Effector CD8-positive, alpha-beta T cell (primary cell): ENCODE results near the gene CEACAM7.

Experiments
- DNase-seq: peaks from one replicate; lab custom pipeline; 2025; lab: John Stamatoyannopoulos, UW

The CEACAM7 gene

DNA sequence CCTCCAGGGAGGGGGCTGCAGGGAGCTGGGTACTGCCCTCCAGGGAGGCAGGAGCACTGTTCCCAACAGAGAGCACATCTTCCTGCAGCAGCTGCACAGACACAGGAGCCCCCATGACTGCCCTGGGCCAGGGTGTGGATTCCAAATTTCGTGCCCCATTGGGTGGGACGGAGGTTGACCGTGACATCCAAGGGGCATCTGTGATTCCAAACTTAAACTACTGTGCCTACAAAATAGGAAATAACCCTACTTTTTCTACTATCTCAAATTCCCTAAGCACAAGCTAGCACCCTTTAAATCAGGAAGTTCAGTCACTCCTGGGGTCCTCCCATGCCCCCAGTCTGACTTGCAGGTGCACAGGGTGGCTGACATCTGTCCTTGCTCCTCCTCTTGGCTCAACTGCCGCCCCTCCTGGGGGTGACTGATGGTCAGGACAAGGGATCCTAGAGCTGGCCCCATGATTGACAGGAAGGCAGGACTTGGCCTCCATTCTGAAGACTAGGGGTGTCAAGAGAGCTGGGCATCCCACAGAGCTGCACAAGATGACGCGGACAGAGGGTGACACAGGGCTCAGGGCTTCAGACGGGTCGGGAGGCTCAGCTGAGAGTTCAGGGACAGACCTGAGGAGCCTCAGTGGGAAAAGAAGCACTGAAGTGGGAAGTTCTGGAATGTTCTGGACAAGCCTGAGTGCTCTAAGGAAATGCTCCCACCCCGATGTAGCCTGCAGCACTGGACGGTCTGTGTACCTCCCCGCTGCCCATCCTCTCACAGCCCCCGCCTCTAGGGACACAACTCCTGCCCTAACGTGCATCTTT, 12.5 kb upstream of the CEACAM7 start:
- no peak for DNase-seq

DNA sequence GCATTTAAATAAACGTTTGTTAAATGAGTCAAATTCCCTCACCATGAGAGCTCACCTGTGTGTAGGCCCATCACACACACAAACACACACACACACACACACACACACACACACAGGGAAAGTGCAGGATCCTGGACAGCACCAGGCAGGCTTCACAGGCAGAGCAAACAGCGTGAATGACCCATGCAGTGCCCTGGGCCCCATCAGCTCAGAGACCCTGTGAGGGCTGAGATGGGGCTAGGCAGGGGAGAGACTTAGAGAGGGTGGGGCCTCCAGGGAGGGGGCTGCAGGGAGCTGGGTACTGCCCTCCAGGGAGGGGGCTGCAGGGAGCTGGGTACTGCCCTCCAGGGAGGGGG, 11.9 kb upstream of the CEACAM7 start:
- DNase-seq = no peak

DNA sequence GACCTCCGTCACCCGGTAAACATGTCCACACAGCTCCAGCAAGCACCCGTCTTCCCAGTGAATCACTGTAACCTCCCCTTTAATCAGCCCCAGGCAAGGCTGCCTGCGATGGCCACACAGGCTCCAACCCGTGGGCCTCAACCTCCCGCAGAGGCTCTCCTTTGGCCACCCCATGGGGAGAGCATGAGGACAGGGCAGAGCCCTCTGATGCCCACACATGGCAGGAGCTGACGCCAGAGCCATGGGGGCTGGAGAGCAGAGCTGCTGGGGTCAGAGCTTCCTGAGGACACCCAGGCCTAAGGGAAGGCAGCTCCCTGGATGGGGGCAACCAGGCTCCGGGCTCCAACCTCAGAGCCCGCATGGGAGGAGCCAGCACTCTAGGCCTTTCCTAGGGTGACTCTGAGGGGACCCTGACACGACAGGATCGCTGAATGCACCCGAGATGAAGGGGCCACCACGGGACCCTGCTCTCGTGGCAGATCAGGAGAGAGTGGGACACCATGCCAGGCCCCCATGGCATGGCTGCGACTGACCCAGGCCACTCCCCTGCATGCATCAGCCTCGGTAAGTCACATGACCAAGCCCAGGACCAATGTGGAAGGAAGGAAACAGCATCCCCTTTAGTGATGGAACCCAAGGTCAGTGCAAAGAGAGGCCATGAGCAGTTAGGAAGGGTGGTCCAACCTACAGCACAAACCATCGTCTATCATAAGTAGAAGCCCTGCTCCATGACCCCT, 11.3 kb upstream of the CEACAM7 start:
- DNase-seq = no peak

DNA sequence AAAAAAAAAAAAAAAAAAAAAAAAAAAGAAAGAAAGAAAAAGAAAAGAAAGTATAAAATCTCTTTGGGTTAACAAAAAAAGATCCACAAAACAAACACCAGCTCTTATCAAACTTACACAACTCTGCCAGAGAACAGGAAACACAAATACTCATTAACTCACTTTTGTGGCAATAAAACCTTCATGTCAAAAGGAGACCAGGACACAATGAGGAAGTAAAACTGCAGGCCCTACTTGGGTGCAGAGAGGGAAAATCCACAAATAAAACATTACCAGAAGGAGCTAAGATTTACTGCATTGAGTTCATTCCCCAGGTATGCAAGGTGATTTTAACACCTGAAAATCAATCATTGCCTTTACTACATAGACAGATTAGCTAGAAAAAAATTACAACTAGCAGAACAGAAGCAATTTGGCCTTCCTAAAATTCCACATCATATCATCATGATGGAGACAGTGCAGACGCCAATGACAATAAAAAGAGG, 10.7 kb upstream of the CEACAM7 start:
- DNase-seq = no peak

DNA sequence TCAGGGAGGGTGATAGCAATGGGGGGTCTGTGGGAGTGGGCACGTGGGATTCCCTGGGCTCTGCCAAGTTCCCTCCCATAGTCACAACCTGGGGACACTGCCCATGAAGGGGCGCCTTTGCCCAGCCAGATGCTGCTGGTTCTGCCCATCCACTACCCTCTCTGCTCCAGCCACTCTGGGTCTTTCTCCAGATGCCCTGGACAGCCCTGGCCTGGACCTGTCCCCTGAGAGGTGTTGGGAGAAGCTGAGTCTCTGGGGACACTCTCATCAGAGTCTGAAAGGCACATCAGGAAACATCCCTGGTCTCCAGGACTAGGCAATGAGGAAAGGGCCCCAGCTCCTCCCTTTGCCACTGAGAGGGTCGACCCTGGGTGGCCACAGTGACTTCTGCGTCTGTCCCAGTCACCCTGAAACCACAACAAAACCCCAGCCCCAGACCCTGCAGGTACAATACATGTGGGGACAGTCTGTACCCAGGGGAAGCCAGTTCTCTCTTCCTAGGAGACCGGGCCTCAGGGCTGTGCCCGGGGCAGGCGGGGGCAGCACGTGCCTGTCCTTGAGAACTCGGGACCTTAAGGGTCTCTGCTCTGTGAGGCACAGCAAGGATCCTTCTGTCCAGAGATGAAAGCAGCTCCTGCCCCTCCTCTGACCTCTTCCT, 9.3 kb upstream of the CEACAM7 start:
- DNase-seq = no peak

DNA sequence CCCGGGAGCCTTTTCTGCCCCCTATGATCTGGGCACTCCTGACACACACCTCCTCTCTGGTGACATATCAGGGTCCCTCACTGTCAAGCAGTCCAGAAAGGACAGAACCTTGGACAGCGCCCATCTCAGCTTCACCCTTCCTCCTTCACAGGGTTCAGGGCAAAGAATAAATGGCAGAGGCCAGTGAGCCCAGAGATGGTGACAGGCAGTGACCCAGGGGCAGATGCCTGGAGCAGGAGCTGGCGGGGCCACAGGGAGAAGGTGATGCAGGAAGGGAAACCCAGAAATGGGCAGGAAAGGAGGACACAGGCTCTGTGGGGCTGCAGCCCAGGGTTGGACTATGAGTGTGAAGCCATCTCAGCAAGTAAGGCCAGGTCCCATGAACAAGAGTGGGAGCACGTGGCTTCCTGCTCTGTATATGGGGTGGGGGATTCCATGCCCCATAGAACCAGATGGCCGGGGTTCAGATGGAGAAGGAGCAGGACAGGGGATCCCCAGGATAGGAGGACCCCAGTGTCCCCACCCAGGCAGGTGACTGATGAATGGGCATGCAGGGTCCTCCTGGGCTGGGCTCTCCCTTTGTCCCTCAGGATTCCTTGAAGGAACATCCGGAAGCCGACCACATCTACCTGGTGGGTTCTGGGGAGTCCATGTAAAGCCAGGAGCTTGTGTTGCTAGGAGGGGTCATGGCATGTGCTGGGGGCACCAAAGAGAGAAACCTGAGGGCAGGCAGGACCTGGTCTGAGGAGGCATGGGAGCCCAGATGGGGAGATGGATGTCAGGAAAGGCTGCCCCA, 8.5 kb upstream of the CEACAM7 start:
- no peak for DNase-seq

DNA sequence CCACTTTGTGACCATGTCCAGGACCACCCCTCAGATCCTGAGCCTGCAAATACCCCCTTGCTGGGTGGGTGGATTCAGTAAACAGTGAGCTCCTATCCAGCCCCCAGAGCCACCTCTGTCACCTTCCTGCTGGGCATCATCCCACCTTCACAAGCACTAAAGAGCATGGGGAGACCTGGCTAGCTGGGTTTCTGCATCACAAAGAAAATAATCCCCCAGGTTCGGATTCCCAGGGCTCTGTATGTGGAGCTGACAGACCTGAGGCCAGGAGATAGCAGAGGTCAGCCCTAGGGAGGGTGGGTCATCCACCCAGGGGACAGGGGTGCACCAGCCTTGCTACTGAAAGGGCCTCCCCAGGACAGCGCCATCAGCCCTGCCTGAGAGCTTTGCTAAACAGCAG, 7.7 kb upstream of the CEACAM7 start:
- no peak for DNase-seq

DNA sequence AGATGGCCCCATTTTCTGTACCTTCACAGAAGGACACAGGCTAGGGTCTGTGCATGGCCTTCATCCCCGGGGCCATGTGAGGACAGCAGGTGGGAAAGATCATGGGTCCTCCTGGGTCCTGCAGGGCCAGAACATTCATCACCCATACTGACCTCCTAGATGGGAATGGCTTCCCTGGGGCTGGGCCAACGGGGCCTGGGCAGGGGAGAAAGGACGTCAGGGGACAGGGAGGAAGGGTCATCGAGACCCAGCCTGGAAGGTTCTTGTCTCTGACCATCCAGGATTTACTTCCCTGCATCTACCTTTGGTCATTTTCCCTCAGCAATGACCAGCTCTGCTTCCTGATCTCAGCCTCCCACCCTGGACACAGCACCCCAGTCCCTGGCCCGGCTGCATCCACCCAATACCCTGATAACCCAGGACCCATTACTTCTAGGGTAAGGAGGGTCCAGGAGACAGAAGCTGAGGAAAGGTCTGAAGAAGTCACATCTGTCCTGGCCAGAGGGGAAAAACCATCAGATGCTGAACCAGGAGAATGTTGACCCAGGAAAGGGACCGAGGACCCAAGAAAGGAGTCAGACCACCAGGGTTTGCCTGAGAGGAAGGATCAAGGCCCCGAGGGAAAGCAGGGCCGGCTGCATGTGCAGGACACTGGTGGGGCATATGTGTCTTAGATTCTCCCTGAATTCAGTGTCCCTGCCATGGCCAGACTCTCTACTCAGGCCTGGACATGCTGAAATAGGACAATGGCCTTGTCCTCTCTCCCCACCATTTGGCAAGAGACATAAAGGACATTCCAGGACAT, 7.0 kb upstream of the CEACAM7 start:
- DNase-seq = no peak

DNA sequence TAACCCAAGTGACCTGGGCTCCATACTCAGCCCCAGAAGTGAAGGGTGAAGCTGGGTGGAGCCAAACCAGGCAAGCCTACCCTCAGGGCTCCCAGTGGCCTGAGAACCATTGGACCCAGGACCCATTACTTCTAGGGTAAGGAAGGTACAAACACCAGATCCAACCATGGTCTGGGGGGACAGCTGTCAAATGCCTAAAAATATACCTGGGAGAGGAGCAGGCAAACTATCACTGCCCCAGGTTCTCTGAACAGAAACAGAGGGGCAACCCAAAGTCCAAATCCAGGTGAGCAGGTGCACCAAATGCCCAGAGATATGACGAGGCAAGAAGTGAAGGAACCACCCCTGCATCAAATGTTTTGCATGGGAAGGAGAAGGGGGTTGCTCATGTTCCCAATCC, 6.1 kb upstream of the CEACAM7 start:
- DNase-seq = no peak

DNA sequence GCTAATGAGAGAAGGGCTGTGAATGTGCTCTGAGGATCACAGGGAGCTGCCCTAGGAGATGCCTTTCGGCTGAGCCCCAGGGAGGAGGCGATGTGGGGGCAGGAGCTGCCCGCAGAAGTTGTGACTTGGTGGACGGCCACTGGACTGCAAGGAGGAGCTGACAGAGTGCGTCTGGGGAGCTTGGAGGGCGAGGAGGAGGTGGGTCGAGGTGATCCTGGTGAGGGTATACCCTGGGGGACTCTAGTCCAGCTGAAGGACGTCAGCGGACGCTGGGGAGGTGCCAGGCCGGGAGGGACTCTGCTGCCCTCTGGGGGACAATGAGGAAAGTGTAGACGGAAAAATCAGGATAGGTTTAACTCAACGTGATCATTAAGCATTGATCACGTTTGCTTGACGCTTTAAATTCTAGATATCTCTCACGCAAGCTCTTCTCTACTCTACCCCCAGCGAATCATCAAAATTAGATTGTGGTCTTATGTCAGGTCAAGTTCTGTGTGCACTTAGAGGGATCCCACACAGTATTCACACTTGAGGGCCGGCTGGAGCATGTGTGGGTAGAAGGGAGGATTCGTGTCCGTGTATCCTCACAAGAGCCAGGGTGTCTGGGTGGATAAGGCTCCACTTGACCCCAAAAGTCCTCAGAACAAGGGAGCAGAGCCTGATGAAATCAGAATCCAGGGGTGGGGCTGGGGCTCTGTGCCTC, 3.3 kb upstream of the CEACAM7 start:
- no peak for DNase-seq

DNA sequence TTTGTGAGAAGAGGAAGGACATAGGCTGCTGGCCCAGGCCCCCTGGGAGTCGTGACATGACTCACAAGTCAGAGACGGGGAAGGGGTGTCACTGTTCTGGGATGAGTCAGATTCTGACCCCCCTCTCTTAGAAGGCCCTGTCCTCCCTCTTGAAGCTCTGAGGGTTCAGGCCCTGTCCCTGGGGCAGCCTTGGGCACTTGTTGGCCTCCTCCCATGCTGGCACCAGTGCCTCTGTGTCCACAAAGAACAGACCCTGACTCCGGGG, 2.7 kb upstream of the CEACAM7 start:
- no peak for DNase-seq

DNA sequence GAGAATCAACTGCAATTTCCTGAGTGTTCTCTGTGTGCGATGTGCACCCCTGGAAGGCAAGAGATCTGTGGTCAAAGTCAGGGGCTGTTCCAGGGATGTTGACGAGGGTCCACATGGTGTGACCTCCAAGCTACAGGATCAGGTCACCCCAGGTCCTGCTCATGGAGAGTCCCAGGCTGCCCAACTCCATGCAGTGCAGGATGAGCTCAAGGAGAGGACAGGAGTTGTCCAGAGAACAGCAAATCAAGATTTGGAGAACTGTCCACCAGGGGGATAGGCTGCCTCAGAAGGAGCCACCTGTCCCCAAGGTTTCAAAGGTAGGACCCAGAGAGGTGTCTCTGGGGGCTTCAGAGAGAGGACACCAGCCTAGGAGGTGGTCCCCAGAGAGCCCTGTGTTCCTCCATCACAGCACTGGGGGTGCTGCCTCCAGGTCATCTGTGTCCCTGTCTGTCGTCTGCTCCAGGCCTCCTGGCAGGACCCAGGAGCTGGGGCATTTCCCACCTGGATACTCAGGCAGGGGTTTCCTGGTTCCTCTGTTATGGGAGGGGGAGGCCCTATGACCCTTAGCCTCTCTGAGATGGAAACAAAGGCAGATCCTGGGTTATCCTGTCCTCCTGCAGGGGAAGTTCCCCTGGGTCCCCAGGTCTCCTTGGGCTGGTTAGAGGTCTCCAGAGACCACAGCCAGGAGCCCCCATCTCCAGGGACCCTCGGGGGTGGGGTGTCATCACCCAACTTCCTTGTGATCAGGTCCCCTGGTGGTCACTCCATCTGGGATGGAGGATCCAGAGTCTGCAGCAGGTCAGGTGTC, 2.1 kb upstream of the CEACAM7 start:
- no peak for DNase-seq

DNA sequence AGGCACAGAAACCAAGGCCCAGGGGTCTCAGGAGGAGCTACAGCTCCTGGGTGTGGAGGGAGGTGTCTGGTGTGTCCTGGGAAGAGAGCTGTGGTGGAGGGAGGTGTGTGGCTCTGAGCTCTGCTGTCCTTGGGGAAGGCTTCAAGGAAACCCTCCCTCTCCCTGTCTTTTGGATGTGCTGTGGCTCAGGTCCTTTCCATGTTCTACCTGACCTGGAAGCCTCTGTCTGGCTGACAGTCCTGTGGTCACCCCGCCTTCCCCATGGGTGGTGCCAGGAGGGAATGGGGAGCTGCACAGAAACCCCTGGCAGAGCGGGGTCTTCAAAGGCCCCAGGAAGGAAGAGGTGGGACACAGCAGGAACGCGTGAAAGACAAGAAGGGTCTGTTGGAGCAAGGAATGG, 617 bp upstream of the CEACAM7 start:
- DNase-seq = no peak

DNA sequence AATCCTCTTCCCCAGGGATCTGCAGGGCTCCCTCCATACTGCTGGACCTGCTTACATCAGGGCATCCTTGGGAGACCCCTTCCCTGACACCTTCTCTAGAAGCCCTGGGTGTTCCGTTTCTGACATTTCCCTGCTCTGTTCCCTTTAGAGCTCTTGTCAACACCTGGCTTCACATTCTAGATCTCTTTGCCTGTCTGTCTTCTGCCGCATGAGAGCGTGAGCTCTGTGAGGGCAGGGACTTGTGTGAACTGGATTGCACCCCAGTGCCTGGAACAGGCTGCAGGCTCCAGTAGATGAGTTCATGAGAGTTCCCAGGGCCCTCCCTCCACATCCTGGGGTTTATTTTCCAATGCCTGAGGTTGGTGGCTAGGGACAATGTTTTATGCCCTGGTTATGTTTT, 651 bp downstream of the CEACAM7 start:
- no peak for DNase-seq

DNA sequence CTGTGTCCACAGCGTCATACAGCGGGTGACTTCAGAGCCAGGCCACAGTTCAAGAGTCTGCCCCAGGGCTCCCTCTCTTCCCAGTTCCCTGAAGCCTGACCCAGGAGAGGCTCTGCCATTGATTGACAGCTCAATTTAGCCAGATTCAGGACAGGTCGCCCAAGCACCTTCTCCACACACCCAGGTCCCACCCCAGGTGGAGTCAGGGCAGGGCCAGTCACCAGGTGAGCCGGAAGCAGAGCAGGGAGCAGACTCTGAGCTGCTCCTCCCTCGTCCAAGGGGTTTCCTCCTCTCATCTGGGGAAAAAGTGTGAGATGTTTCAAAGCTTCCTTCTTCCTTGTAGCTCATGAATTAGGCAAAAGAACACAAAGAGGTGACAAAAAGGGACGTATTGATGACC, 5.6 kb downstream of the CEACAM7 start:
- no peak for DNase-seq

DNA sequence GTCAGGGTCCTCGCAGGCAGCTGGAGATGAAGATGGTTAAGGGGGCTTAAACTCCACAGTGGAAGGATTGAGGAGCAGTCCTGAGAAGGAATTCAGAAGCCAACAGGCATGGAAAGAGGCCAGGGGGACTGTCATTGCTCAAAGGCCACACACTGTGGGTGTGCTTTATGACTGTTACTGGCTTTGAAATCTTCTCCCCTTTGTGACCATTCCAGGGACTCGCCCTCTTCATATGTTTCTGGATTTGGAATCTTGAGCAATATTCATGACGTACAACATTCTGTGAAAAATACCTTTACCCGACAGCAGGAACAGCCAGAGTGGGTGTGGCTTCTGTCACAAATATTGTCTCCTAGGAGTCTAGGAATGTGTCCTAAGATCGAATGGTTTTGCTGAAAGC, 16.6 kb downstream of the CEACAM7 start:
- no peak for DNase-seq

DNA sequence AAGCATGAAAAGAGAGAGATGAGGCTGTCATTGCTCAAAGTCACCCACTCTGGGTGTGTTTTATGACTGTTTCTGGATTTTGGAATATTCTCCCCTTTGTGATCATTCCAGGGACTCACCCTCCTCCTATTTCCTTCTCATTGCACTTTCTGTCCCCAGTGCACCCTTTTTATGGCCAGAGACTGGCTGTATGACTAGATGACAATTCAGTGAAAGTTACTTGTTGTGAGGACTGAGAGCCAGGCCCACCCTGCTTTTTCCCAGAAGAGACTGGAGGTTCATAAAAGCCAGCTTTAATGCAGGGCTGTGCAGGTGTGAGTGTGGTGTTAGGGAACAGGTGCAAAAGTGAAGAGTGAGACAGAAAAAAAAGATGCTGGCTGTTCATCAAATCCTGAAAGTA, 17.3 kb downstream of the CEACAM7 start:
- no peak for DNase-seq

DNA sequence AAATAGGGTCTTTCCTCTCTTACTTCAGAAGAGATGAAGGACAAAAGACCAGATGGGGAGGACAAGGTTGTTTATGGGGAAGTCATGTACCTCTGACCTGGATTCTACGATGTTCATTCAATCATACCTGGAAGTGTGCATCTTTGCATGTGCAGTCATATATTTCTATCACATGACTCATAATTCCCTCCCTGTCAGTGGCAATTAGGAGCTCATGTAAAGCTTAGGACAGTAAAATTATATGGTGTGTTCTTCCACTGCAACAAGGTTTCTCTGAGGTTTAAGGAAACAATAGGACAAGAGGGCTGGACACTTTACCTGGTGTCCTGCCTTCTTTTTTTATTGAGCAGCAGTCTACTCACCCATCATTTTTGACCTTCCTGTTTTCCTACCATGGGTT, 19.8 kb downstream of the CEACAM7 start:
- DNase-seq = no peak

DNA sequence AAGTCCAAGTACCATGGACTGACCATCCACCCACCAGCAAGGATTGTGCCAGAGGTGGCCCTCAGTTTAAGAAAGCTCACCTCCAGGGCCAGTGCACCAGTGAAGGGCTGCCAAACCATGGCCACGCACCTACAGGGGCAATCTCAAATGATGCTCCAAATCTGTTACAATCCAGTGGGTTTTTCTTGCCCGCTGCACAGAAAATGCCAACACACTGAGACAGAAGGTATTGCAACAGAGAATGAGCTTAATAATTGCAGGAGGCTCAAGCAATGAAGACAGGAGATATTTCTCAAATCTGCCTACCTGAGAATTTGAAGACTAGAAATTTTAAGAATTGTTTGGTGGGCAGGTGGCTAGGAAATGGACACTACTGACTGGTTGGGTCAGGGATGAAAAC, 22.0 kb downstream of the CEACAM7 start:
- no peak for DNase-seq

DNA sequence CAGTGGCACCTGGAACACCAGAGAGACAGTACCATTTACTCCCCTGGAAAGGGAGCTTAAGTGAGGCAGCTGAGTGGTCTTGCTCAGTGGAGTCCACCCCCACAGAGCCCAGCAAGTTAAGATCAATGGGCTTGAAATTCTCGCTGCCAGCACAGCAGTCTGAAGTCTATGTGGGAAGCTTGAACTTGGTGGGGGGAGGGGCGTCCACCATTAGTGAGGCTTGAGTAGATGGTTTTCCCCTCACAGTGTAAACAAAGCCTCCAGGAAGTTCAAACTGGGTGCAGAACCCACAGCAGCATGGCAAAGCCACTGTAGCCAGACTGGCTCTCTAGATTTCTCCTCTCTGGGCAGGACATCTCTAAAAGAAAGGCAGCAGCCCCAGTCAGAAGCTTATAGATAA, 30.9 kb downstream of the CEACAM7 start:
- no peak for DNase-seq
